ENCODE measurements around the gene PRDM11. TPM values are rescaled to one million over a fixed set of nuclear protein-coding genes. Genes with fewer than 3 reads are reported as not detected.

PRDM11 gene
- total RNA-seq, 1 experiment from 2014 or later: 2.7 TPM

DNA sequence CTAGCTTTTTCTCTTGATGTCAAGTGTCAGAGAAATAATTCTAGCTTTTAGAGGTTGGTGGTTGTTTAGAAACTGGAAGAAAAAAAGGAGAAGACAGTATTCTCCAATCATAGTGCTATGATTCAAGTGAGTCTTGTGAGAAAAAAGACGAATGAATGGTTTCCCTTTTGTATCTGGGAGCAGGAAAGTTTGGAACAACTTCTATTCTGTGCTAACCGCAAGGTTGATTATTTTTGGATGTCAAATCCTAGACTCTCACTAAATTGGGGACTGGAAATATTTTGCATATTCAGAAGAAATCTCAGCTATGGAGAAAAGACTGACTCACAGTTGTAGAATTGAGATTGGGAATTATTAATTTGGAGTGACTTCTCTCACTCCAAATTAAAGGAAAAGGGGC is 70.5 kb downstream of the PRDM11 start:
- Histone ChIP-seq H3K4me1 (ENCODE audit: low read length) (no peaks in the 10 kb centered on the region), H4K20me1 (ENCODE audit: insufficient read depth, low read depth, low read length) (no peaks in the 10 kb centered on the region; the same call in 1 of the 2 replicates), H3K9ac (ENCODE audit: low read length) (no peak overlapping the region), H2AFZ (ENCODE audit: low read length) (no peak overlapping the region), H3K9me2 (replicated peaks; ENCODE audit: insufficient read depth, low read length) (no peaks in the 10 kb centered on the region), H3K36me3 (ENCODE audit: insufficient read depth, low read length) (no peaks in the 10 kb centered on the region), H3K9me3 (ENCODE audit: low read length) (no peaks in the 10 kb centered on the region), H3K27me3 (ENCODE audit: low read length) (no peaks in the 10 kb centered on the region), H3K27ac (ENCODE audit: low read length) (no peak overlapping the region), H3K4me3 (ENCODE audit: low read length) (no peak overlapping the region), H3K79me2 (ENCODE audit: low read length) (no peaks in the 10 kb centered on the region), H3K4me2 (ENCODE audit: low read depth, low read length, poor library complexity, severe bottlenecking) (no peak overlapping the region)
- DNase-seq: no peak

DNA sequence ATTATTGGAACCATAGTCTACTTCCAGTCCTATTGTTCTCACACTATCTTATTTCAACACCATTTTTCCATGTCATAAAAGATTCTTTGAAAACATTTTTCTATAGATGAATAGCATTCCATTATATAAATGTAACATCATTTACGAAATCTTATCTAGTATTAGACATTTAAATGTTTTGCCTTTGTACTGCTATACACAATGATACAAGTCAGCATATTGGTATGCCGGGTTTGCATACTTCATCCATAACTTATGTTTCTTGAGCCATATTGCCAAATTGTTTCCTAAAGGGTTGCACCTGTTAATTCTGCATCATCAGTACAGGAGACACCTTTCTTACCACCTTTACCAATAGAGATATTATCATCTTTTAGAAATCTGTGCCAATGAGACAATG is 71.6 kb downstream of the PRDM11 start:
- H3K9me2 ChIP-seq (replicated peaks; ENCODE audit: insufficient read depth, low read length): no peaks in the 10 kb centered on the region
- H3K4me3 ChIP-seq (ENCODE audit: low read length): no peak overlapping the region
- no peak overlapping the region for H2AFZ ChIP-seq (ENCODE audit: low read length)
- no peaks in the 10 kb centered on the region; the same call in 1 of the 2 replicates for H4K20me1 ChIP-seq (ENCODE audit: insufficient read depth, low read depth, low read length)
- H3K9me3 ChIP-seq (ENCODE audit: low read length): no peaks in the 10 kb centered on the region
- H3K9ac ChIP-seq (ENCODE audit: low read length): no peak overlapping the region
- no peaks in the 10 kb centered on the region for H3K79me2 ChIP-seq (ENCODE audit: low read length)
- no peaks in the 10 kb centered on the region for H3K36me3 ChIP-seq (ENCODE audit: insufficient read depth, low read length)
- H3K4me2 ChIP-seq (ENCODE audit: low read depth, low read length, poor library complexity, severe bottlenecking): no peak overlapping the region
- no peak for DNase-seq
- H3K27ac ChIP-seq (ENCODE audit: low read length): no peak overlapping the region
- no peaks in the 10 kb centered on the region for H3K27me3 ChIP-seq (ENCODE audit: low read length)
- H3K4me1 ChIP-seq (ENCODE audit: low read length): no peaks in the 10 kb centered on the region

GRCh38 chr11:45218705-45219104 is 72.3 kb downstream of the PRDM11 start:
- Histone ChIP-seq H3K36me3 (ENCODE audit: insufficient read depth, low read length) (no peaks in the 10 kb centered on the region), H3K27me3 (ENCODE audit: low read length) (no peaks in the 10 kb centered on the region), H3K4me3 (ENCODE audit: low read length) (no peak overlapping the region), H4K20me1 (ENCODE audit: insufficient read depth, low read depth, low read length) (no peaks in the 10 kb centered on the region; the same call in 1 of the 2 replicates), H3K4me2 (ENCODE audit: low read depth, low read length, poor library complexity, severe bottlenecking) (no peak overlapping the region), H3K4me1 (ENCODE audit: low read length) (no peaks in the 10 kb centered on the region), H3K27ac (ENCODE audit: low read length) (no peak overlapping the region), H3K9me3 (ENCODE audit: low read length) (no peaks in the 10 kb centered on the region), H3K79me2 (ENCODE audit: low read length) (no peaks in the 10 kb centered on the region), H3K9ac (ENCODE audit: low read length) (no peak overlapping the region), H3K9me2 (replicated peaks; ENCODE audit: insufficient read depth, low read length) (no peaks in the 10 kb centered on the region), H2AFZ (ENCODE audit: low read length) (no peak overlapping the region)
- no peak for DNase-seq

GRCh38 chr11:45219411-45219810 is 73.0 kb downstream of the PRDM11 start:
- no peak overlapping the region for H3K9ac ChIP-seq (ENCODE audit: low read length)
- no peaks in the 10 kb centered on the region for H3K27me3 ChIP-seq (ENCODE audit: low read length)
- no peaks in the 10 kb centered on the region for H3K9me2 ChIP-seq (replicated peaks; ENCODE audit: insufficient read depth, low read length)
- H3K79me2 ChIP-seq (ENCODE audit: low read length): no peaks in the 10 kb centered on the region
- H3K9me3 ChIP-seq (ENCODE audit: low read length): no peaks in the 10 kb centered on the region
- H3K4me1 ChIP-seq (ENCODE audit: low read length): no peaks in the 10 kb centered on the region
- no peaks in the 10 kb centered on the region; the same call in 1 of the 2 replicates for H4K20me1 ChIP-seq (ENCODE audit: insufficient read depth, low read depth, low read length)
- H3K27ac ChIP-seq (ENCODE audit: low read length): no peak overlapping the region
- H3K4me3 ChIP-seq (ENCODE audit: low read length): no peak overlapping the region
- no peak for DNase-seq
- H3K4me2 ChIP-seq (ENCODE audit: low read depth, low read length, poor library complexity, severe bottlenecking): no peak overlapping the region
- H2AFZ ChIP-seq (ENCODE audit: low read length): no peak overlapping the region
- no peaks in the 10 kb centered on the region for H3K36me3 ChIP-seq (ENCODE audit: insufficient read depth, low read length)

DNA sequence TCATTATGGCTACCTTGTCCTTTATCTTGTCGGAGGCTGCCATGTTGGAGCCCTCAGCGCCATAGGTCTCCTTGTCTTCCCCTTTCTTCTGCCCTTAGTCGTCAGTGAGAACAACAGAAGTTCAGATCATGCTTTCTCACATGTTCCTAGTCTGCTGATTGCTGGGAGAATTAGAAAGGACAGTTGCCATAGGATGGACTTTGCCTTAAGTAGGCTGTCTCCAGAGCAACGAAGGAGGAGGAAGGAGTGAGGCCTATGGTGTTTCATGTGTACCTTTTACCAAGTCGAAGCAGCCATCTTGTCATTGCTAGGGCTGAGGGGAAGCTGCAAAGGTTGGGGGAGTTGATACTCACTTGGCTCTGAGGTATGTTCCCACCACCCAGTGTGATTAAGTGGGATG is 77.1 kb downstream of the PRDM11 start:
- no peak overlapping the region for H3K4me3 ChIP-seq (ENCODE audit: low read length)
- H3K27ac ChIP-seq (ENCODE audit: low read length): no peak overlapping the region
- no peak overlapping the region for H3K9ac ChIP-seq (ENCODE audit: low read length)
- H3K9me2 ChIP-seq (replicated peaks; ENCODE audit: insufficient read depth, low read length): no peaks in the 10 kb centered on the region
- H2AFZ ChIP-seq (ENCODE audit: low read length): no peak overlapping the region
- no peaks in the 10 kb centered on the region for H3K36me3 ChIP-seq (ENCODE audit: insufficient read depth, low read length)
- no peaks in the 10 kb centered on the region for H4K20me1 ChIP-seq (ENCODE audit: insufficient read depth, low read depth, low read length)
- no peaks in the 10 kb centered on the region for H3K27me3 ChIP-seq (ENCODE audit: low read length)
- H3K4me2 ChIP-seq (ENCODE audit: low read depth, low read length, poor library complexity, severe bottlenecking): no peak overlapping the region
- no peak for DNase-seq
- no peaks in the 10 kb centered on the region for H3K9me3 ChIP-seq (ENCODE audit: low read length)
- no peaks in the 10 kb centered on the region for H3K4me1 ChIP-seq (ENCODE audit: low read length)
- H3K79me2 ChIP-seq (ENCODE audit: low read length): no peaks in the 10 kb centered on the region

DNA sequence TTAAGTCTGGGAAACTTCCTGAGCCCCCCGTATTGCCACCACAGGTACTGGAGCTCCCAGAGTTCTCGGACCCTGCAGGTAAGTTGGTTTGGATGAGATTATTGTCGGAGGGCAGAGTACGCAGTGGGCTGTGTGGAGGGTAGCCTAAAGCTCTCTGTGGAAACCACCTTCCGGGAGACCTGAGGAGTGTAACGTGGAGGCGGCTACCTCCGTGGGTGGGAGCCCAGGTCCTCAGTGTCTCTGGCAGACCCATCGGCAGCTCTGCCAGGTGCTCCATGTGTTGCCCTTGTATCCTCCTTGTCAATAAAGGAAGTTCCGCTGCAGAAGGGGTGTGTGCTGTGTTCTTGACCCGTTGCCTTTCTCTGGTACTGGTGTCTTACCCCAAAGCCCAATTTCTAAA is 78.3 kb downstream of the PRDM11 start:
- Histone ChIP-seq H3K4me1 (ENCODE audit: low read length) (no peaks in the 10 kb centered on the region), H3K9me2 (replicated peaks; ENCODE audit: insufficient read depth, low read length) (no peaks in the 10 kb centered on the region), H3K4me3 (ENCODE audit: low read length) (no peak overlapping the region), H3K79me2 (ENCODE audit: low read length) (no peaks in the 10 kb centered on the region), H2AFZ (ENCODE audit: low read length) (no peak overlapping the region), H4K20me1 (ENCODE audit: insufficient read depth, low read depth, low read length) (no peaks in the 10 kb centered on the region), H3K9ac (ENCODE audit: low read length) (no peak overlapping the region), H3K9me3 (ENCODE audit: low read length) (no peaks in the 10 kb centered on the region), H3K36me3 (ENCODE audit: insufficient read depth, low read length) (no peaks in the 10 kb centered on the region), H3K27me3 (ENCODE audit: low read length) (no peaks in the 10 kb centered on the region), H3K27ac (ENCODE audit: low read length) (no peak overlapping the region), H3K4me2 (ENCODE audit: low read depth, low read length, poor library complexity, severe bottlenecking) (no peak overlapping the region)
- DNase-seq: no peak

DNA sequence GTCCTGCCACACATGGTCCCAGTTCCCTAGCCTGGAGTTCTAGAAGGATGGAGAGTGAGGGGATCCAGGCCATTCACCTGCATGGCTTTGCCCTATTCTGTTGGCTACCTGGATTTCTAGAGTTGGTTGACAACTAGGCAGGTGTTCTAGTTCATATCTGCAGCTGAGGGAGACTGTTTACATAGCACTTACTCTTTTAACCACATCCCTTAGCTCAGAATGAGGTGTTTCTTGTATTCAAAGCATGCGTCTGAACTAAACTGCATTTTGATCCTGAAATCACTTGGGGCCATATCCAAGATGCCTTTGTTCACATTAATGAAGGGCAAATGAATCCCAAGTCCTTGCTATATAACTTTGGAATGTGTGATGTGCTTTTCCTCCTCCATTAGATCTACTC is 78.8 kb downstream of the PRDM11 start:
- no peaks in the 10 kb centered on the region for H3K36me3 ChIP-seq (ENCODE audit: insufficient read depth, low read length)
- no peaks in the 10 kb centered on the region for H3K79me2 ChIP-seq (ENCODE audit: low read length)
- no peaks in the 10 kb centered on the region for H3K27me3 ChIP-seq (ENCODE audit: low read length)
- H3K4me2 ChIP-seq (ENCODE audit: low read depth, low read length, poor library complexity, severe bottlenecking): no peak overlapping the region
- H3K9ac ChIP-seq (ENCODE audit: low read length): no peak overlapping the region
- no peaks in the 10 kb centered on the region for H3K4me1 ChIP-seq (ENCODE audit: low read length)
- no peak overlapping the region for H3K27ac ChIP-seq (ENCODE audit: low read length)
- no peak for DNase-seq
- no peaks in the 10 kb centered on the region for H4K20me1 ChIP-seq (ENCODE audit: insufficient read depth, low read depth, low read length)
- H3K9me3 ChIP-seq (ENCODE audit: low read length): no peaks in the 10 kb centered on the region
- H3K4me3 ChIP-seq (ENCODE audit: low read length): no peak overlapping the region
- H2AFZ ChIP-seq (ENCODE audit: low read length): no peak overlapping the region
- no peaks in the 10 kb centered on the region for H3K9me2 ChIP-seq (replicated peaks; ENCODE audit: insufficient read depth, low read length)

DNA sequence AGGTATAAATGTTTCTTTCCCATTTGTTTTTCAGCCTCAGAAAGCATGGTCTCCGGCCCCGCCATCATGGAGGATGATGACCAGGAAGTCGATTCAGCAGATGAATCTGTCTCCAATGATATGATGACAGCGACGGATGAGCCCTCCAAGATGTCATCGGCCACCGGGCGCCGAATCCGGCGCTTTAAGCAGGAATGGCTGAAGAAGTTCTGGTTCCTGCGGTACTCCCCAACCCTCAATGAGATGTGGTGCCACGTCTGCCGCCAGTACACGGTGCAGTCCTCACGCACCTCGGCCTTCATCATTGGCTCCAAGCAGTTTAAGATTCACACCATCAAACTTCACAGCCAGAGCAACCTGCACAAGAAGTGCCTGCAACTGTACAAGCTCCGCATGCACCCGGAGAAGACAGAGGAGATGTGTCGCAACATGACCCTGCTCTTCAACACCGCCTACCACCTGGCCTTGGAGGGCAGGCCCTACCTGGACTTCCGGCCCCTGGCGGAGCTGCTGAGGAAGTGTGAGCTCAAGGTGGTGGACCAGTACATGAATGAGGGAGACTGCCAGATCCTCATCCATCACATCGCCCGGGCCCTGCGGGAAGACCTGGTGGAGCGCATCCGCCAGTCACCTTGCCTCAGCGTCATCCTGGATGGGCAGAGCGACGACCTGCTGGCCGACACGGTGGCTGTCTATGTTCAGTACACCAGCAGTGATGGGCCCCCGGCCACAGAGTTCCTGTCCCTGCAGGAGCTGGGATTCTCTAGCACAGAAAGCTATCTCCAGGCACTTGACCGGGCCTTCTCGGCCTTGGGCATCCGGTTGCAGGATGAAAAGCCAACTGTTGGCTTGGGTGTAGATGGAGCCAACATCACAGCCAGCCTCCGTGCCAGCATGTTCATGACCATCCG is 79.8 kb downstream of the PRDM11 start:
- Histone ChIP-seq H3K36me3 (ENCODE audit: insufficient read depth, low read length) (no peaks in the 10 kb centered on the region), H3K27me3 (ENCODE audit: low read length) (no peaks in the 10 kb centered on the region), H3K4me2 (ENCODE audit: low read depth, low read length, poor library complexity, severe bottlenecking) (no peak overlapping the region), H3K79me2 (ENCODE audit: low read length) (no peaks in the 10 kb centered on the region), H3K9me3 (ENCODE audit: low read length) (no peaks in the 10 kb centered on the region), H3K4me3 (ENCODE audit: low read length) (no peak overlapping the region), H3K27ac (ENCODE audit: low read length) (no peak overlapping the region), H4K20me1 (ENCODE audit: insufficient read depth, low read depth, low read length) (no peaks in the 10 kb centered on the region), H3K9ac (ENCODE audit: low read length) (no peak overlapping the region), H3K4me1 (ENCODE audit: low read length) (no peaks in the 10 kb centered on the region), H2AFZ (ENCODE audit: low read length) (no peak overlapping the region), H3K9me2 (replicated peaks; ENCODE audit: insufficient read depth, low read length) (no peaks in the 10 kb centered on the region)
- no peak for DNase-seq

All from Karpas-422 (cell line).